ENCODE results near the gene NUB1.

DNA sequence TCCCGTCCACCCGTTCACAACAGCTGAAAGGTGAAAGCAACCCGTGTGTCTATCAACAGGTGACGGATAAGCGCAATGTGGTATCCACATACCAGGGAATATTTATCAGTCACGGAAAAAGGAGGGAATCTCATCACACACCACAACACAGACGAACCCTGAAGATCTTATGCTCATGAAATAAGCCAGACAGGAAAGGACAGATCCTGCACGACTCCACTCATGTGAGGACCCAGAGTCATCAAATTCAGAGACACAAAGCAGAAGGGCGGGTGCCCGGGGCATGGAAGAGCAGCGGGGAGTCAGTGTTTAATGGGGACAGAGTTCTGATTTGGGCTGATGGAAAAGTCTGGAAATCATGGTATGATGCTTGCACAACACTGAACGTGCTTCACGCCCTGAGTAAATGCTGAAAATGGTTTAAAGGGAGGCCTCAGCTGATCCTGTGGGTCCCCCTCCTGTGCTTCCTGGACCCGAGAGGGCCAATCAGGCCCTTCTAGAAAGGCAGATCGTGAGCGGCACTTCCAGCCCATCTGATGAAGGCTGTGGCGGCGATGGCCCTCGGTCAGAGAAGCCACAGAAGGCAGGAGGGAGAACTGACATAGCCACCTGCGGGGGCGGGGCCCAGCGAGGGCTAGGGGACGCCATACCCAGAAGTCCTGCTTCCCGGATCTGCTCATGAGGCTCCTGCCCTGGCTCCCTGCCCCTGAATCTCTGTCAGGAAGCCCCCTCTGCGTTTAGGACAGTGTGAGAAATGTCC, 49.2 kb downstream of the NUB1 start:
- TF ChIP-seq GATA2 (IDR thresholded peaks at IDR 0.05; ENCODE audit: low read depth, low read length) (no peak), GATA3 (IDR thresholded peaks at IDR 0.05; ENCODE audit: low read depth, low read length) (no peak)
